K562 (cell line): Measurements from ENCODE around the gene HIVEP3. TPM values are rescaled to one million over a fixed set of nuclear protein-coding genes. Genes with fewer than 3 reads are reported as not detected.

Experiments
- ATAC-seq: fragments of 200-7000 bp; cut with Tn5 transposase; 3 replicates; pipeline ENCODE4 v1.9.1; 2020; ENCODE audit warnings: moderate library complexity
- BruUV-seq: library from RNA; stranded (reverse); fragments of 400-500 nt; replicated peaks from 2 replicates; lab custom pipeline; 2021; lab: Mats Ljungman, UMichigan
- CTCF ChIA-PET: fragments of 300-600 bp; formaldehyde crosslinking; extraction: SDS; loops from one replicate; lab custom pipeline; 2021; ENCODE audit warnings: low intra/inter-chr PET ratio; lab: Yijun Ruan, JAX
- POLR2A ChIA-PET: fragments of 300-600, 350-650 bp; sonication (Branson Sonifier 250); formaldehyde crosslinking; extraction: SDS; loops from one replicate; lab custom pipeline; 2021; ENCODE audit warnings: antibody characterized with exemption, inconsistent platforms; lab: Yijun Ruan, JAX
- DNase-seq, 4 experiments: peaks; one replicate each; pipeline versions ENCODE4 v3.0.0 to v3.0.0-alpha.2; 2011 to 2018; ENCODE audit warnings: low spot score in 3 of 4, mixed read lengths in 3 of 4; ENCODE audit errors: extremely low read depth in 1 of 4
- FAIRE-seq: peaks from 2 replicates; lab custom pipeline; 2011; peaks lifted over from hg19 to GRCh38; lab: Jason Lieb, UNC
- H2AFZ ChIP-seq: 2 replicates; pipeline ENCODE4 v1.6.0; 2011; ENCODE audit warnings: low read depth, low read length, control low read depth, inconsistent platforms
- H3K27ac ChIP-seq: fragments of 200-600 bp; 3 replicates; pipeline ENCODE4 v1.8.0; 2011; ENCODE audit warnings: low read depth, mild to moderate bottlenecking, control low read depth, inconsistent platforms, low read length, moderate library complexity, mixed read lengths; ENCODE audit errors: extremely low read depth
- H3K27me3 ChIP-seq, 2 experiments: fragments of 300-600 bp in 1 of 2; 2 replicates in 1 of 2; 3 replicates in 1 of 2; pipeline versions ENCODE4 v1.6.0 to v1.8.0; 2011; ENCODE audit warnings: inconsistent platforms in 2 of 2, low read length in 2 of 2, mild to moderate bottlenecking in 1 of 2, mixed read lengths in 1 of 2, moderate library complexity in 1 of 2; ENCODE audit not compliant: control insufficient read depth in 2 of 2, insufficient read depth in 2 of 2
- H3K36me3 ChIP-seq: fragments of 300-600 bp; 3 replicates; pipeline ENCODE4 v1.8.0; 2011; ENCODE audit warnings: mild to moderate bottlenecking, low read length, inconsistent platforms; ENCODE audit not compliant: control insufficient read depth, insufficient read depth
- H3K4me1 ChIP-seq, 2 experiments: fragments of 200-600 bp in 1 of 2; replicated peaks in 1 of 2; 2 replicates in 1 of 2; 3 replicates in 1 of 2; pipeline versions ENCODE4 v1.5.1 to v1.8.0; 2011; ENCODE audit warnings: inconsistent platforms in 2 of 2, low read length in 2 of 2, mild to moderate bottlenecking in 1 of 2, mixed read lengths in 1 of 2, moderate library complexity in 1 of 2; ENCODE audit not compliant: control insufficient read depth in 2 of 2, insufficient read depth in 2 of 2
- H3K4me2 ChIP-seq: 2 replicates; pipeline ENCODE4 v1.6.1; 2011; ENCODE audit warnings: low read length, control low read depth, inconsistent platforms, mixed read lengths; ENCODE audit not compliant: insufficient read depth
- H3K4me3 ChIP-seq: fragments of 200-600 bp; sonication (generic), shearing (Covaris generic); 2 replicates; pipeline ENCODE4 v1.5.1; 2016; ENCODE audit warnings: control low read depth, inconsistent platforms
- H3K79me2 ChIP-seq: fragments of 200-600 bp; 3 replicates; pipeline ENCODE4 v1.8.0; 2011; ENCODE audit warnings: low read length, inconsistent platforms; ENCODE audit not compliant: control insufficient read depth, insufficient read depth
- H3K9ac ChIP-seq, 2 experiments: 2 replicates each; pipeline versions ENCODE4 v1.6.0 to v1.6.1; 2011; ENCODE audit warnings: low read depth in 2 of 2, low read length in 2 of 2, control low read depth in 1 of 2, inconsistent platforms in 1 of 2, mild to moderate bottlenecking in 1 of 2, mixed read lengths in 1 of 2; ENCODE audit not compliant: insufficient read depth in 1 of 2
- H3K9me1 ChIP-seq: one replicate; pipeline ENCODE4 v1.6.0; 2011; ENCODE audit warnings: inconsistent platforms, mild to moderate bottlenecking, low read length, moderate library complexity; ENCODE audit not compliant: control insufficient read depth, insufficient read depth
- H3K9me3 ChIP-seq: replicated peaks from 2 replicates; pipeline ENCODE4 v1.5.1; 2011; ENCODE audit warnings: low read depth, low read length, inconsistent platforms; ENCODE audit not compliant: control insufficient read depth, insufficient read depth
- H4K20me1 ChIP-seq: replicated peaks from 2 replicates; pipeline ENCODE4 v1.6.1; 2011; ENCODE audit warnings: low read length, inconsistent platforms, mixed read lengths; ENCODE audit not compliant: control insufficient read depth, insufficient read depth
- BMI1 ChIP-seq: fragments of 150-350 bp; IDR thresholded peaks from 2 replicates; pipeline ENCODE4 v1.6.1; 2014; ENCODE audit warnings: low read length
- BRCA1 ChIP-seq, 2 experiments: fragments of 450-650 bp in 1 of 2; sonication (generic) in 1 of 2; formaldehyde crosslinking in 1 of 2; IDR thresholded peaks; 2 replicates each; pipeline versions ENCODE4 v1.5.0 to v1.6.1; 2017 to 2020; ENCODE audit warnings: mild to moderate bottlenecking in 1 of 2, missing genetic modification reagents in 1 of 2
- ETS1 ChIP-seq: conservative IDR thresholded peaks from 2 replicates; pipeline ENCODE4 v1.6.1; 2011; ENCODE audit warnings: low read depth, mild to moderate bottlenecking, low read length; ENCODE audit not compliant: control insufficient read depth
- HDAC6 ChIP-seq: IDR thresholded peaks from 2 replicates; pipeline ENCODE4 v1.6.1; 2012; ENCODE audit warnings: low read depth, mild to moderate bottlenecking, control low read depth, inconsistent platforms, low read length, moderate library complexity
- KLF16 ChIP-seq: IDR thresholded peaks from 2 replicates; pipeline ENCODE4 v1.6.1; 2016; ENCODE audit warnings: antibody characterized with exemption
- MBD2 ChIP-seq: sonication (generic); IDR thresholded peaks from 2 replicates; pipeline ENCODE4 v1.6.1; 2016; ENCODE audit warnings: low read depth, borderline replicate concordance
- NCOR1 ChIP-seq: fragments of 450-650 bp; IDR thresholded peaks from 2 replicates; pipeline ENCODE4 v1.6.1; 2016; ENCODE audit warnings: mild to moderate bottlenecking, moderate library complexity
- NFIC ChIP-seq: fragments of 450-650 bp; IDR thresholded peaks from 2 replicates; pipeline ENCODE4 v1.6.1; 2017; ENCODE audit warnings: mild to moderate bottlenecking, inconsistent platforms
- NONO ChIP-seq, 2 experiments: fragments of 200-400 bp in 1 of 2; fragments of 450-650 bp in 1 of 2; formaldehyde crosslinking in 1 of 2; IDR thresholded peaks; 2 replicates each; pipeline ENCODE4 v1.6.1; 2017; ENCODE audit warnings: low read depth in 2 of 2, mild to moderate bottlenecking in 2 of 2, moderate library complexity in 2 of 2, low read length in 1 of 2
- NR3C1 ChIP-seq: sonication (generic); formaldehyde crosslinking; IDR thresholded peaks from 2 replicates; pipeline ENCODE4 v1.8.1; 2022; ENCODE audit warnings: missing genetic modification reagents
- PCBP1 ChIP-seq: fragments of 200-400 bp; formaldehyde crosslinking; IDR thresholded peaks from 2 replicates; pipeline ENCODE4 v1.6.1; 2018; ENCODE audit warnings: mild to moderate bottlenecking, low read depth, low read length; ENCODE audit not compliant: poor library complexity, severe bottlenecking
- POLR2A ChIP-seq: fragments of 450-650 bp; conservative IDR thresholded peaks from 2 replicates; pipeline ENCODE4 v1.6.1; 2016
- PRMT5 ChIP-seq: sonication (generic); formaldehyde crosslinking; IDR thresholded peaks from 2 replicates; pipeline ENCODE4 v1.5.0; 2020; ENCODE audit warnings: missing genetic modification reagents
- RBM17 ChIP-seq: fragments of 200-400 bp; formaldehyde crosslinking; IDR thresholded peaks from 2 replicates; pipeline ENCODE4 v1.6.1; 2017; ENCODE audit warnings: low read depth, mild to moderate bottlenecking, low read length, borderline replicate concordance
- SIN3B ChIP-seq: fragments of 450-650 bp; IDR thresholded peaks from 2 replicates; pipeline ENCODE4 v1.6.1; 2017; ENCODE audit warnings: low read depth, mild to moderate bottlenecking, moderate library complexity
- SMARCB1 ChIP-seq: IDR thresholded peaks from 2 replicates; pipeline ENCODE4 v1.6.1; 2011; ENCODE audit warnings: improper control_type of control experiment, low read depth; ENCODE audit not compliant: insufficient read length
- SNIP1 ChIP-seq: fragments of 450-650 bp; IDR thresholded peaks from 2 replicates; pipeline ENCODE4 v1.7.1; 2017; ENCODE audit warnings: low read depth, mild to moderate bottlenecking
- ZNF274 ChIP-seq: IDR thresholded peaks from 2 replicates; pipeline ENCODE4 v1.6.1; 2011; ENCODE audit warnings: low read depth, mild to moderate bottlenecking, low read length, moderate library complexity, borderline replicate concordance
- ZNF41 ChIP-seq: fragments of 250-450 bp; sonication (Bioruptor Pico); conservative IDR thresholded peaks from 2 replicates; pipeline ENCODE4 v1.4.0; 2020; ENCODE audit warnings: mild to moderate bottlenecking
- ZNF609 ChIP-seq: sonication (generic); formaldehyde crosslinking; IDR thresholded peaks from 2 replicates; pipeline ENCODE4 v1.8.1; 2023; ENCODE audit warnings: missing genetic modification reagents, mild to moderate bottlenecking, borderline replicate concordance
- WGBS: fragments of 100-300 bp; shearing (Covaris generic); methylation state at CpG from one replicate; pipeline ENCODE4 v1.1.6; 2016; ENCODE audit warnings: low coverage, mixed read lengths; ENCODE audit not compliant: insufficient coverage; ENCODE audit errors: missing lambda C conversion rate; 5-methylcytosine and 5-hydroxymethylcytosine counted together
- in situ Hi-C: fragments of 300-500 bp; cut with MboI; formaldehyde crosslinking; loops from 4 replicates; pipeline ENCODE4 v1.15.0; 2018; ENCODE audit warnings: inconsistent platforms, mixed read lengths
- intact Hi-C: fragments of 100-400 bp; cut with micrococcal nuclease; formaldehyde crosslinking; loops from 2 replicates; pipeline ENCODE4 v1.14.2; 2022
- polyA plus RNA-seq, 8 experiments: library from polyadenylated mRNA; depleted of rRNA in 4 of 8; stranded (reverse) in 5 of 8; unstranded in 3 of 8; fragments of >200 nt; fragmentation: Nextera tagmentation in 2 of 8; fragmentation: Illumina TruSeq in 1 of 8; extraction: Ambion mirVana in 2 of 8; extraction: Trizol in 1 of 8; gene quantifications; 2 replicates each; pipeline versions ENCODE4 v1.2.1 to v1.2.3, GENCODE V29; 2011 to 2014; ENCODE audit warnings: inconsistent platforms in 1 of 8, missing spikeins in 1 of 8
- total RNA-seq, 7 experiments: library from RNA; depleted of rRNA in 6 of 7; stranded (reverse); fragments of >200 nt in 6 of 7; fragmentation: Illumina TruSeq in 2 of 7; extraction: Trizol in 2 of 7; gene quantifications; 2 replicates each; pipeline versions ENCODE4 v1.2.1 to v1.2.3, GENCODE V29; 2011 to 2021; ENCODE audit warnings: low replicate concordance in 1 of 7

HIVEP3 gene
- total and polyA plus RNA-seq, 9 of the 15 experiments (the other 6 are each of a cell fraction or from before 2014, with no cell fraction given) = 0.09 to 0.58 (median 0.34) TPM; not detected in 1

- ChIA-PET POLR2A (no interaction called here), CTCF (no interaction called here)
- Histone ChIP-seq H3K9me1 (no peaks in the 10 kb centered on the region), H3K9me3 (no peaks in the 10 kb centered on the region), H3K4me2 (no peak overlapping the region), H3K4me3 (no peak overlapping the region), H3K4me1 (no peaks in the 10 kb centered on the region), H2AFZ (no peak overlapping the region), H4K20me1 (0 out of 2 replicates have a peak, but pooled peaks cover 4% of the 10 kb centered on the region), H3K27ac (no peak overlapping the region), H3K36me3 (no peaks in the 10 kb centered on the region), H3K27me3 (peaks cover 9 to 46% of the 10 kb centered on the region in 2 experiments; a peak in 4 of 5 replicates), H3K79me2 (no peaks in the 10 kb centered on the region), H3K9ac (no peak overlapping the region)
- no peak for FAIRE-seq
- no peak for ATAC-seq
- 0% methylated on average over 7 of the region's 7 CpGs for WGBS
- DNase-seq = peak in 3 of 4 experiments; percentile 28 to 54 (median 50)
- intact Hi-C loops (no loop called here), in situ Hi-C loops (no loop called here)
- no TSS peak for BruUV-seq
- TF ChIP-seq NCOR1 = peak; percentile 50
- no peak for TF ChIP-seq PCBP1
- no peak for TF ChIP-seq RBM17
- TF ChIP-seq PRMT5 (CRISPR knock-in tag) = no peak
- no peak for TF ChIP-seq SIN3B
- no peak for TF ChIP-seq NFIC
- no peak for TF ChIP-seq KLF16
- TF ChIP-seq POLR2A = no peak
- TF ChIP-seq HDAC6 = no peak
- TF ChIP-seq ZNF41 (CRISPR knock-in tag) = no peak
- TF ChIP-seq NONO (IDR thresholded peaks at IDR 0.05; ENCODE audit: low read depth in 2 of 2, low read length in 1 of 2) = no peak
- no peak for TF ChIP-seq MBD2
- TF ChIP-seq SMARCB1 = no peak
- TF ChIP-seq SNIP1 = no peak
- no peak for TF ChIP-seq NR3C1
- TF ChIP-seq ZNF274 = no peak
- no peak for TF ChIP-seq ZNF609
- no peak for TF ChIP-seq ETS1
- TF ChIP-seq BMI1 = no peak
- no peak for TF ChIP-seq BRCA1 (IDR thresholded peaks at IDR 0.05)
- TF ChIP-seq BRCA1 (CRISPR knock-in tag; IDR thresholded peaks at IDR 0.05) = no peak
Observed at GRCh38 chr1:41870076-41870562, 48.6 kb downstream of the HIVEP3 start.
